Dermis microvascular lymphatic vessel endothelial cell (primary cell): ENCODE measurements around the gene LAMA2. TPM values are rescaled to one million over a fixed set of nuclear protein-coding genes. Genes with fewer than 3 reads are reported as not detected.

Experiments used
- DNase-seq, 2 donors: peaks; one replicate each; pipeline versions ENCODE4 v3.0.0 to v3.0.0-alpha.2; 2010; ENCODE audit warnings: low read depth in 2 of 2
- total RNA-seq: library from RNA; depleted of rRNA; stranded (reverse); fragments of >200 nt; gene quantifications from 2 replicates; pipeline ENCODE4 v1.2.1, GENCODE V29; 2014

LAMA2 gene
- total RNA-seq, 1 donor from 2014 or later: 0.64 TPM

GRCh38 chr6:129491436-129491835 lies 608.5 kb downstream of the LAMA2 start:
- peak in 1 of 2 donors; percentile 32 for DNase-seq

- no peak for DNase-seq
Observed at GRCh38 chr6:129492260-129492659, 609.3 kb downstream of the LAMA2 start.

- DNase-seq: peak in 1 of 2 donors; percentile 41
Observed at GRCh38 chr6:129493354-129493902, 610.5 kb downstream of the LAMA2 start.

- no peak for DNase-seq
Observed at GRCh38 chr6:129494099-129494498, 611.2 kb downstream of the LAMA2 start.

GRCh38 chr6:129494586-129494985 lies 611.6 kb downstream of the LAMA2 start:
- DNase-seq: no peak

GRCh38 chr6:129495652-129496051 lies 612.7 kb downstream of the LAMA2 start:
- no peak for DNase-seq

- no peak for DNase-seq
Observed at GRCh38 chr6:129497481-129498441, 614.8 kb downstream of the LAMA2 start.

- no peak for DNase-seq
Observed at GRCh38 chr6:129498541-129498940, 615.6 kb downstream of the LAMA2 start.

GRCh38 chr6:129498950-129499842 lies 616.3 kb downstream of the LAMA2 start:
- DNase-seq: peak; percentile 52 to 61

GRCh38 chr6:129499843-129500219 lies 616.9 kb downstream of the LAMA2 start:
- no peak for DNase-seq

- DNase-seq: peak in 1 of 2 donors; percentile 77
Observed at GRCh38 chr6:129500958-129501739, 618.2 kb downstream of the LAMA2 start.

GRCh38 chr6:129501740-129502660 lies 619.1 kb downstream of the LAMA2 start:
- DNase-seq: no peak

GRCh38 chr6:129504456-129504855 lies 621.5 kb downstream of the LAMA2 start:
- DNase-seq: no peak

- no peak for DNase-seq
Observed at GRCh38 chr6:129507059-129507807, 624.3 kb downstream of the LAMA2 start.

GRCh38 chr6:129507846-129508245 lies 624.9 kb downstream of the LAMA2 start:
- no peak for DNase-seq

GRCh38 chr6:129508477-129509145 lies 625.7 kb downstream of the LAMA2 start:
- DNase-seq: no peak

GRCh38 chr6:129510950-129511349 lies 628.0 kb downstream of the LAMA2 start:
- DNase-seq: peak in 1 of 2 donors; percentile 38

- DNase-seq: no peak
Observed at GRCh38 chr6:129513471-129513870, 630.5 kb downstream of the LAMA2 start.

GRCh38 chr6:129515004-129515403 lies 632.1 kb downstream of the LAMA2 start:
- no peak for DNase-seq
